HEK293 (cell line): ENCODE results near the gene SMAD1.

Source experiments
- ATF2 ChIP-seq: fragments of 450-650 bp; formaldehyde crosslinking; IDR thresholded peaks from 2 replicates; pipeline ENCODE4 v1.5.1; 2016; ENCODE audit warnings: missing biosample characterization, missing genetic modification characterization, low read depth
- EGR2 ChIP-seq: fragments of 450-650 bp; formaldehyde crosslinking; IDR thresholded peaks from 2 replicates; pipeline ENCODE4 v1.5.1; 2016; ENCODE audit warnings: low read depth, missing biosample characterization, missing genetic modification characterization
- GLIS2 ChIP-seq: fragments of 450-650 bp; formaldehyde crosslinking; IDR thresholded peaks from 2 replicates; pipeline ENCODE4 v1.5.1; 2016; ENCODE audit warnings: missing biosample characterization, missing genetic modification characterization
- KLF16 ChIP-seq: fragments of 450-650 bp; formaldehyde crosslinking; IDR thresholded peaks from 2 replicates; pipeline ENCODE4 v1.5.1; 2017; ENCODE audit warnings: missing biosample characterization, missing genetic modification characterization
- KLF17 ChIP-seq: fragments of 450-650 bp; formaldehyde crosslinking; IDR thresholded peaks from 2 replicates; pipeline ENCODE4 v1.5.1; 2016; ENCODE audit warnings: missing biosample characterization, missing genetic modification characterization
- MEIS1 ChIP-seq: sonication (generic); formaldehyde crosslinking; IDR thresholded peaks from 2 replicates; pipeline ENCODE4 v1.8.1; 2022; ENCODE audit warnings: missing genetic modification reagents, mild to moderate bottlenecking, borderline replicate concordance
- OSR2 ChIP-seq: fragments of 450-650 bp; formaldehyde crosslinking; IDR thresholded peaks from 2 replicates; pipeline ENCODE4 v1.5.1; 2016; ENCODE audit warnings: missing biosample characterization, missing genetic modification characterization
- RBAK ChIP-seq: fragments of 450-650 bp; formaldehyde crosslinking; IDR thresholded peaks from 2 replicates; pipeline ENCODE4 v1.5.1; 2016; ENCODE audit warnings: missing biosample characterization, missing genetic modification characterization
- SALL2 ChIP-seq: fragments of 450-650 bp; formaldehyde crosslinking; IDR thresholded peaks from 2 replicates; pipeline ENCODE4 v1.5.0; 2017; ENCODE audit warnings: missing biosample characterization, mild to moderate bottlenecking, missing genetic modification characterization, borderline replicate concordance
- SCRT1 ChIP-seq: fragments of 450-650 bp; formaldehyde crosslinking; IDR thresholded peaks from 2 replicates; pipeline ENCODE4 v1.5.1; 2016; ENCODE audit warnings: missing biosample characterization, missing genetic modification characterization, borderline replicate concordance
- WT1 ChIP-seq: fragments of 450-650 bp; formaldehyde crosslinking; IDR thresholded peaks from 2 replicates; pipeline ENCODE4 v1.5.1; 2016; ENCODE audit warnings: missing biosample characterization, missing genetic modification characterization
- YY2 ChIP-seq: fragments of 450-650 bp; formaldehyde crosslinking; IDR thresholded peaks from 2 replicates; pipeline ENCODE4 v1.5.1; 2016; ENCODE audit warnings: missing biosample characterization, missing genetic modification characterization
- ZBTB49 ChIP-seq: fragments of 450-650 bp; formaldehyde crosslinking; IDR thresholded peaks from 2 replicates; pipeline ENCODE4 v1.5.1; 2016; ENCODE audit warnings: missing biosample characterization, missing genetic modification characterization, low read depth
- ZBTB6 ChIP-seq: fragments of 450-650 bp; formaldehyde crosslinking; IDR thresholded peaks from 2 replicates; pipeline ENCODE4 v1.5.1; 2017; ENCODE audit warnings: missing biosample characterization, missing genetic modification characterization
- ZBTB7A ChIP-seq: fragments of 450-650 bp; formaldehyde crosslinking; IDR thresholded peaks from 2 replicates; pipeline ENCODE4 v1.5.1; 2016; ENCODE audit warnings: low read depth, missing biosample characterization, missing genetic modification characterization
- ZNF10 ChIP-seq: fragments of 450-650 bp; formaldehyde crosslinking; IDR thresholded peaks from 2 replicates; pipeline ENCODE4 v1.5.1; 2017; ENCODE audit warnings: missing biosample characterization, missing genetic modification characterization
- ZNF132 ChIP-seq: fragments of 450-650 bp; formaldehyde crosslinking; IDR thresholded peaks from 2 replicates; pipeline ENCODE4 v1.5.1; 2017; ENCODE audit warnings: missing biosample characterization, missing genetic modification characterization, borderline replicate concordance
- ZNF184 ChIP-seq: fragments of 450-650 bp; IDR thresholded peaks from 2 replicates; pipeline ENCODE4 v1.5.1; 2018; ENCODE audit warnings: missing biosample characterization, mild to moderate bottlenecking, missing genetic modification characterization
- ZNF223 ChIP-seq: fragments of 450-650 bp; formaldehyde crosslinking; IDR thresholded peaks from 2 replicates; pipeline ENCODE4 v1.5.1; 2016; ENCODE audit warnings: missing biosample characterization, missing genetic modification characterization
- ZNF23 ChIP-seq: fragments of 450-650 bp; formaldehyde crosslinking; IDR thresholded peaks from 2 replicates; pipeline ENCODE4 v1.5.1; 2016; ENCODE audit warnings: missing biosample characterization, missing genetic modification characterization, borderline replicate concordance
- ZNF239 ChIP-seq: fragments of 450-650 bp; formaldehyde crosslinking; IDR thresholded peaks from 2 replicates; pipeline ENCODE4 v1.5.1; 2016; ENCODE audit warnings: missing biosample characterization, missing genetic modification characterization
- ZNF311 ChIP-seq: fragments of 450-650 bp; formaldehyde crosslinking; IDR thresholded peaks from 2 replicates; pipeline ENCODE4 v1.5.1; 2017; ENCODE audit warnings: missing biosample characterization, missing genetic modification characterization, borderline replicate concordance
- ZNF350 ChIP-seq: fragments of 450-650 bp; formaldehyde crosslinking; IDR thresholded peaks from 2 replicates; pipeline ENCODE4 v1.5.0; 2017; ENCODE audit warnings: missing biosample characterization, mild to moderate bottlenecking, missing genetic modification characterization
- ZNF362 ChIP-seq: fragments of 450-650 bp; formaldehyde crosslinking; IDR thresholded peaks from 2 replicates; pipeline ENCODE4 v1.5.1; 2016; ENCODE audit warnings: missing biosample characterization, missing genetic modification characterization
- ZNF366 ChIP-seq: fragments of 450-650 bp; formaldehyde crosslinking; conservative IDR thresholded peaks from 2 replicates; pipeline ENCODE4 v1.5.1; 2016; ENCODE audit warnings: missing biosample characterization, missing genetic modification characterization
- ZNF48 ChIP-seq: fragments of 450-650 bp; formaldehyde crosslinking; IDR thresholded peaks from 2 replicates; pipeline ENCODE4 v1.5.1; 2016; ENCODE audit warnings: missing biosample characterization, missing genetic modification characterization
- ZNF561 ChIP-seq: fragments of 450-650 bp; IDR thresholded peaks from 2 replicates; pipeline ENCODE4 v1.5.1; 2018; ENCODE audit warnings: missing biosample characterization, missing genetic modification characterization, borderline replicate concordance
- ZNF571 ChIP-seq: fragments of 450-650 bp; formaldehyde crosslinking; IDR thresholded peaks from 2 replicates; pipeline ENCODE4 v1.5.0; 2017; ENCODE audit warnings: missing biosample characterization, missing genetic modification characterization
- ZNF768 ChIP-seq: fragments of 450-650 bp; formaldehyde crosslinking; IDR thresholded peaks from 2 replicates; pipeline ENCODE4 v1.5.1; 2018; ENCODE audit warnings: missing biosample characterization, mild to moderate bottlenecking, missing genetic modification characterization
- ZNF837 ChIP-seq: fragments of 450-650 bp; formaldehyde crosslinking; IDR thresholded peaks from 2 replicates; pipeline ENCODE4 v1.5.1; 2016; ENCODE audit warnings: missing biosample characterization, missing genetic modification characterization
- ZNF843 ChIP-seq: fragments of 450-650 bp; formaldehyde crosslinking; IDR thresholded peaks from 2 replicates; pipeline ENCODE4 v1.5.1; 2016; ENCODE audit warnings: missing biosample characterization, missing genetic modification characterization
- ZSCAN18 ChIP-seq: fragments of 450-650 bp; formaldehyde crosslinking; IDR thresholded peaks from 2 replicates; pipeline ENCODE4 v1.5.1; 2016; ENCODE audit warnings: missing biosample characterization, missing genetic modification characterization
- ZSCAN30 ChIP-seq: fragments of 450-650 bp; IDR thresholded peaks from 2 replicates; pipeline ENCODE4 v1.5.1; 2018; ENCODE audit warnings: missing biosample characterization, mild to moderate bottlenecking, missing genetic modification characterization, moderate library complexity

SMAD1 gene

GRCh38 chr4:145484225-145484846, 2.7 kb downstream of the SMAD1 start (continued):
- TF ChIP-seq ATF2 (tag by site-specific recombination) (peak; percentile 82; the same call in 1 of the 2 replicates), ZNF239 (tag by site-specific recombination) (no peak), ZNF10 (tag by site-specific recombination) (peak; percentile 31; the same call in 1 of the 2 replicates), EGR2 (tag by site-specific recombination) (no peak), ZNF768 (tag by site-specific recombination) (no peak), OSR2 (tag by site-specific recombination) (peak; percentile 93), ZNF223 (tag by site-specific recombination) (no peak), SCRT1 (tag by site-specific recombination) (0 out of 2 replicates have a peak, but pooled peaks have one; percentile 34), ZNF362 (no peak), YY2 (tag by site-specific recombination) (no peak), ZNF132 (tag by site-specific recombination) (no peak), MEIS1 (CRISPR knock-in tag) (no peak), GLIS2 (tag by site-specific recombination) (no peak), KLF17 (no peak), ZSCAN30 (tag by site-specific recombination) (0 out of 2 replicates have a peak, but pooled peaks have one; percentile 55), ZNF571 (tag by site-specific recombination) (no peak), ZNF184 (tag by site-specific recombination) (0 out of 2 replicates have a peak, but pooled peaks have one; percentile 17), ZSCAN18 (tag by site-specific recombination) (no peak), ZNF48 (no peak), ZNF311 (tag by site-specific recombination) (no peak), KLF16 (tag by site-specific recombination) (peak; percentile 35; the same call in 1 of the 2 replicates), ZNF561 (tag by site-specific recombination) (no peak), ZNF837 (tag by site-specific recombination) (no peak), ZBTB7A (no peak), ZNF23 (no peak), ZNF843 (peak; percentile 96), WT1 (tag by site-specific recombination) (peak; percentile 26; the same call in 1 of the 2 replicates), SALL2 (no peak), ZNF350 (tag by site-specific recombination) (no peak), ZNF366 (peak; percentile 93), RBAK (no peak), ZBTB49 (tag by site-specific recombination) (no peak), ZBTB6 (tag by site-specific recombination) (no peak)
